Thyroid gland (tissue), 4 donors: ENCODE results near the gene TTC9B.

ENCODE experiments used
- POLR2A ChIP-seq, 2 donors: fragments of 450-650 bp; IDR thresholded peaks; one replicate each; pipeline ENCODE4 v1.6.1; 2017; ENCODE audit warnings: antibody characterized with exemption in 2 of 2, mild to moderate bottlenecking in 2 of 2, moderate library complexity in 1 of 2
- TF ChIP-seq, protein P1 (sequence below), 6 experiments: fragments of 200-600 bp in 3 of 6; fragments of 450-650 bp in 3 of 6; sonication (generic) in 3 of 6; IDR thresholded peaks; one replicate each; pipeline ENCODE4 v1.5.1; 2016 to 2019; ENCODE audit warnings: antibody characterized with exemption in 6 of 6, mild to moderate bottlenecking in 2 of 6, inconsistent platforms in 1 of 6, moderate library complexity in 1 of 6

DNA sequence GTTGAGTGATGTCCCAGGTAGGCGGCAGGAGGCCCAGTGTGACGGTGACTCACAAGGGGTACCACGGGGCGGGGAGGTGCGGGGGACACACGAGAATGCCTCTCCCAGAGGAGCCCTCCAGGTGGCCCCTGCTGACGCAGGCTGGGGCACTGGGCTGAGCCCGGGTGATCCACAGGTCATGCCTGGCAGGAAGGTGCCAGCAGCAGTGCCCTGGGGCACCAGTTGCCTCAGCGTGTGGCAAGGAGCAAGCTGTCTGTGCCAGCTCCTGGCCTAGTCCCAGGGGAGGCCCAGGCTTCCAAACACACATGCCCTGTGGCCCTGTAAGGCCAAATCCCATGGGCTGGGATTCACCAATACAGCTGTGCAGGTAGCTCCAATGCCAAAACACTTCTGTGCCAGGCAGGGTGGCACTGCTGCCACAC, 38.9 kb upstream of the TTC9B start:
- TF ChIP-seq, protein P1, sequence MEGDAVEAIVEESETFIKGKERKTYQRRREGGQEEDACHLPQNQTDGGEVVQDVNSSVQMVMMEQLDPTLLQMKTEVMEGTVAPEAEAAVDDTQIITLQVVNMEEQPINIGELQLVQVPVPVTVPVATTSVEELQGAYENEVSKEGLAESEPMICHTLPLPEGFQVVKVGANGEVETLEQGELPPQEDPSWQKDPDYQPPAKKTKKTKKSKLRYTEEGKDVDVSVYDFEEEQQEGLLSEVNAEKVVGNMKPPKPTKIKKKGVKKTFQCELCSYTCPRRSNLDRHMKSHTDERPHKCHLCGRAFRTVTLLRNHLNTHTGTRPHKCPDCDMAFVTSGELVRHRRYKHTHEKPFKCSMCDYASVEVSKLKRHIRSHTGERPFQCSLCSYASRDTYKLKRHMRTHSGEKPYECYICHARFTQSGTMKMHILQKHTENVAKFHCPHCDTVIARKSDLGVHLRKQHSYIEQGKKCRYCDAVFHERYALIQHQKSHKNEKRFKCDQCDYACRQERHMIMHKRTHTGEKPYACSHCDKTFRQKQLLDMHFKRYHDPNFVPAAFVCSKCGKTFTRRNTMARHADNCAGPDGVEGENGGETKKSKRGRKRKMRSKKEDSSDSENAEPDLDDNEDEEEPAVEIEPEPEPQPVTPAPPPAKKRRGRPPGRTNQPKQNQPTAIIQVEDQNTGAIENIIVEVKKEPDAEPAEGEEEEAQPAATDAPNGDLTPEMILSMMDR (IDR thresholded peaks at IDR 0.05), result no peak
- peak in 1 of 2 donors; percentile 60 for TF ChIP-seq POLR2A (IDR thresholded peaks at IDR 0.05)
